ENCODE results near the gene GPR171.
A peak's percentile ranks its signal among the peaks of the same experiment; 100 is the strongest.

DNA sequence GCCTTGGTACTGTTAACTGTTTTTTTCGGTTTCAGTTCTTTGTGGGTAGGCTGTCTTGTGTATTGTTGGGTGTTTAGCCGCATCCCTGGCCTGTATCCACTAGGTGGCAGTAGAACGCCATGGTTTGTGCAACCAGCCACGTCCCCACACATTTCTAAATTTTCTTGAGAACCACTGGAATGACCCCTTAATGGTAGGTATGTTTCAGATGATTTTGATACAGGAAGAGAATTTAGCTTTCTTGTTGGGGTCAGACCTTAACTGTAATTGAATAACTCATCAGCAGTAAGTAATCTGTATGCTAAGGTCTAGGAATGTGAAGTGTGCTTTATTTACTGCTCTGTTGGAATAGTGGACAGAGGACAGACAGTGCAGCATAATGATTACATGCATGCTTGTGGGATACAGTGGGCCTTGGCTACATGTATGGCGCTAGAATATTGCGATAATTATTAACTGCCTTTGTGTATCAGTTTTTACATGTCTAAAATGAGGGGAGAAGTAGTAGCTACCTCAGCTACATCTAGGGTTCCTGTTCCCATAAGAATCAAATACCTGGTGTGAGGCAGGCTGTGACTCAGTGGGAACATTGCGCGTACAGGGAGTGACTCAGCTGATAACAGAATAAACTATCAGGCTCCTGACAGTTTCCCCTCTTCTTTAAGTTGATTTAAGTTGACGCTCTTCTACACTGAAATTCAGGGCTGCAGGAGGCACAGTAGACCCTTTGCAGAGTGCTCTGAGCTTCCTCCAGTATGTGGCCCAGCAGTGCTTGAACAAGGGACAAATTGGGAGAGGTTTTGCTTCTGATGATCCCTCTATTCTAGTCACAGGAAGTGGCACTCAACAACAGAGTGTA, 25.0 kb upstream of the GPR171 start:
- TF ChIP-seq, protein P1, sequence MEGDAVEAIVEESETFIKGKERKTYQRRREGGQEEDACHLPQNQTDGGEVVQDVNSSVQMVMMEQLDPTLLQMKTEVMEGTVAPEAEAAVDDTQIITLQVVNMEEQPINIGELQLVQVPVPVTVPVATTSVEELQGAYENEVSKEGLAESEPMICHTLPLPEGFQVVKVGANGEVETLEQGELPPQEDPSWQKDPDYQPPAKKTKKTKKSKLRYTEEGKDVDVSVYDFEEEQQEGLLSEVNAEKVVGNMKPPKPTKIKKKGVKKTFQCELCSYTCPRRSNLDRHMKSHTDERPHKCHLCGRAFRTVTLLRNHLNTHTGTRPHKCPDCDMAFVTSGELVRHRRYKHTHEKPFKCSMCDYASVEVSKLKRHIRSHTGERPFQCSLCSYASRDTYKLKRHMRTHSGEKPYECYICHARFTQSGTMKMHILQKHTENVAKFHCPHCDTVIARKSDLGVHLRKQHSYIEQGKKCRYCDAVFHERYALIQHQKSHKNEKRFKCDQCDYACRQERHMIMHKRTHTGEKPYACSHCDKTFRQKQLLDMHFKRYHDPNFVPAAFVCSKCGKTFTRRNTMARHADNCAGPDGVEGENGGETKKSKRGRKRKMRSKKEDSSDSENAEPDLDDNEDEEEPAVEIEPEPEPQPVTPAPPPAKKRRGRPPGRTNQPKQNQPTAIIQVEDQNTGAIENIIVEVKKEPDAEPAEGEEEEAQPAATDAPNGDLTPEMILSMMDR (IDR thresholded peaks at IDR 0.05; ENCODE audit: insufficient read depth, low read depth, low read length), result peak; percentile 98
- no peak for TF ChIP-seq EZH2 (IDR thresholded peaks at IDR 0.05; ENCODE audit: insufficient read depth, low read length)

Measured in astrocyte (in vitro differentiated cells and primary cell).